Measurements from ENCODE around the gene IDE. TPM values are rescaled to one million over a fixed set of nuclear protein-coding genes. Genes with fewer than 3 reads are reported as not detected.

The IDE gene
- total RNA-seq, 1 experiment from 2014 or later, result 55.8 TPM

DNA sequence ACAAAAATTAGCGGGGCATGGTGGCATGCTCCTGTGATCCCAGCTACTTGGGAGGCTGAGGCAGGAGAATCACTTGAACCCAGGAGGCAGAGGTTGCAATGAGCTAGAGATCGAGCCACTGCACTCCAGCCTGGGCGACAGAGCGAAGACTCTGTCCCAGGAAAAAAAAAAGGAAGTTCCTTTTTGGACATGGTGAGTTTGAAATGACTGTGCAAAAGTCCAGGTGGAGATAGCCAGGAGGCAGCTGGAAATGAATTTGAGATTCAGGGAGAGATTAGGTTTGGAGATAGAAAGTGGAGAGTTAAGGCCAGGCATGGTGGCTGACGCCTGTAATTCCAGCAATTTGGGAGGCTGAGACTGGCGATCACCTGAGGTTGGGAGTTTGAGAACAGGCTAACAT, 143.8 kb downstream of the IDE start:
- ATAC-seq (no peak), DNase-seq (ENCODE audit: low read depth, low spot score) (no peak)
- Histone ChIP-seq H3K36me3 (ENCODE audit: control insufficient read depth in 1 of 2, insufficient read depth in 2 of 2, low read length in 2 of 2) (no peaks in the 10 kb centered on the region), H3K4me1 (ENCODE audit: control insufficient read depth in 1 of 2, insufficient read depth in 2 of 2, low read length in 2 of 2) (no peaks in the 10 kb centered on the region), H3K9me3 (ENCODE audit: control insufficient read depth in 1 of 2, insufficient read depth in 1 of 2, low read depth in 1 of 2, low read length in 2 of 2) (no peaks in the 10 kb centered on the region), H4K20me1 (ENCODE audit: insufficient read depth) (no peaks in the 10 kb centered on the region), H3K79me2 (ENCODE audit: insufficient read depth, low read length) (no peaks in the 10 kb centered on the region), H3K4me2 (ENCODE audit: low read length) (no peak overlapping the region), H2AFZ (ENCODE audit: low read depth, low read length, poor library complexity, severe bottlenecking) (no peak overlapping the region), H3K9me2 (ENCODE audit: insufficient read depth) (no peaks in the 10 kb centered on the region), H3K9ac (ENCODE audit: low read length) (no peak overlapping the region), H3K4me3 (replicated peaks in 1 of 2; ENCODE audit: low read depth in 1 of 2, low read length in 2 of 2) (no peak overlapping the region), H3K27me3 (ENCODE audit: insufficient read depth, low read length) (no peaks in the 10 kb centered on the region), H3K27ac (ENCODE audit: low read depth, low read length) (no peak overlapping the region)
- ChIA-PET POLR2A (no interaction called here), RAD21 (ENCODE audit: low non-redundant PET in 1 of 2, low total read pairs in 2 of 2, uncharacterized antibody in 2 of 2, unreplicated experiment in 2 of 2) (no interaction called here), CTCF (no interaction called here)
- intact Hi-C loops (cut with micrococcal nuclease), result loop anchor here (5.0 kb wide), 1 partner anchor 213 kb away; no protein-coding TSS in a partner anchor
- no peak for TF ChIP-seq RAD21 (IDR thresholded peaks at IDR 0.05; ENCODE audit: low read depth)
- TF ChIP-seq, protein P1, sequence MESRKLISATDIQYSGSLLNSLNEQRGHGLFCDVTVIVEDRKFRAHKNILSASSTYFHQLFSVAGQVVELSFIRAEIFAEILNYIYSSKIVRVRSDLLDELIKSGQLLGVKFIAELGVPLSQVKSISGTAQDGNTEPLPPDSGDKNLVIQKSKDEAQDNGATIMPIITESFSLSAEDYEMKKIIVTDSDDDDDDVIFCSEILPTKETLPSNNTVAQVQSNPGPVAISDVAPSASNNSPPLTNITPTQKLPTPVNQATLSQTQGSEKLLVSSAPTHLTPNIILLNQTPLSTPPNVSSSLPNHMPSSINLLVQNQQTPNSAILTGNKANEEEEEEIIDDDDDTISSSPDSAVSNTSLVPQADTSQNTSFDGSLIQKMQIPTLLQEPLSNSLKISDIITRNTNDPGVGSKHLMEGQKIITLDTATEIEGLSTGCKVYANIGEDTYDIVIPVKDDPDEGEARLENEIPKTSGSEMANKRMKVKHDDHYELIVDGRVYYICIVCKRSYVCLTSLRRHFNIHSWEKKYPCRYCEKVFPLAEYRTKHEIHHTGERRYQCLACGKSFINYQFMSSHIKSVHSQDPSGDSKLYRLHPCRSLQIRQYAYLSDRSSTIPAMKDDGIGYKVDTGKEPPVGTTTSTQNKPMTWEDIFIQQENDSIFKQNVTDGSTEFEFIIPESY (IDR thresholded peaks at IDR 0.05; ENCODE audit: extremely low read depth, insufficient replicate concordance, low read length), result no peak
- no peak for TF ChIP-seq ELF1 (IDR thresholded peaks at IDR 0.05; ENCODE audit: borderline replicate concordance, low read depth)
- TF ChIP-seq EZH2 (IDR thresholded peaks at IDR 0.05), result no peak
- TF ChIP-seq SRF (IDR thresholded peaks at IDR 0.05; ENCODE audit: low read depth), result no peak
- no peak for TF ChIP-seq ZNF274 (IDR thresholded peaks at IDR 0.05; ENCODE audit: low read depth, low read length)
- TF ChIP-seq, protein P2, sequence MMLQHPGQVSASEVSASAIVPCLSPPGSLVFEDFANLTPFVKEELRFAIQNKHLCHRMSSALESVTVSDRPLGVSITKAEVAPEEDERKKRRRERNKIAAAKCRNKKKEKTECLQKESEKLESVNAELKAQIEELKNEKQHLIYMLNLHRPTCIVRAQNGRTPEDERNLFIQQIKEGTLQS (IDR thresholded peaks at IDR 0.05), result no peak
- TF ChIP-seq TCF7L2 (IDR thresholded peaks at IDR 0.05; ENCODE audit: borderline replicate concordance, extremely low read depth, insufficient read depth, insufficient read length), result no peak
- no peak for TF ChIP-seq YY1 (IDR thresholded peaks at IDR 0.05; ENCODE audit: extremely low read depth, insufficient replicate concordance, low read depth, low read length)
- TF ChIP-seq SP1 (IDR thresholded peaks at IDR 0.05; ENCODE audit: low read depth), result no peak
- TF ChIP-seq, protein P3, sequence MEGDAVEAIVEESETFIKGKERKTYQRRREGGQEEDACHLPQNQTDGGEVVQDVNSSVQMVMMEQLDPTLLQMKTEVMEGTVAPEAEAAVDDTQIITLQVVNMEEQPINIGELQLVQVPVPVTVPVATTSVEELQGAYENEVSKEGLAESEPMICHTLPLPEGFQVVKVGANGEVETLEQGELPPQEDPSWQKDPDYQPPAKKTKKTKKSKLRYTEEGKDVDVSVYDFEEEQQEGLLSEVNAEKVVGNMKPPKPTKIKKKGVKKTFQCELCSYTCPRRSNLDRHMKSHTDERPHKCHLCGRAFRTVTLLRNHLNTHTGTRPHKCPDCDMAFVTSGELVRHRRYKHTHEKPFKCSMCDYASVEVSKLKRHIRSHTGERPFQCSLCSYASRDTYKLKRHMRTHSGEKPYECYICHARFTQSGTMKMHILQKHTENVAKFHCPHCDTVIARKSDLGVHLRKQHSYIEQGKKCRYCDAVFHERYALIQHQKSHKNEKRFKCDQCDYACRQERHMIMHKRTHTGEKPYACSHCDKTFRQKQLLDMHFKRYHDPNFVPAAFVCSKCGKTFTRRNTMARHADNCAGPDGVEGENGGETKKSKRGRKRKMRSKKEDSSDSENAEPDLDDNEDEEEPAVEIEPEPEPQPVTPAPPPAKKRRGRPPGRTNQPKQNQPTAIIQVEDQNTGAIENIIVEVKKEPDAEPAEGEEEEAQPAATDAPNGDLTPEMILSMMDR (IDR thresholded peaks at IDR 0.05 in 2 of 3, conservative IDR thresholded peaks at IDR 0.05 in 1 of 3; ENCODE audit: borderline replicate concordance in 1 of 3, insufficient read depth in 1 of 3, low read depth in 2 of 3, low read length in 2 of 3), result no peak
- TF ChIP-seq JUND (IDR thresholded peaks at IDR 0.05), result no peak
- TF ChIP-seq EZH2phosphoT487 (IDR thresholded peaks at IDR 0.05; ENCODE audit: borderline replicate concordance), result no peak
- no peak for TF ChIP-seq CEBPB (IDR thresholded peaks at IDR 0.05; ENCODE audit: low read depth)
- TF ChIP-seq, protein P4, sequence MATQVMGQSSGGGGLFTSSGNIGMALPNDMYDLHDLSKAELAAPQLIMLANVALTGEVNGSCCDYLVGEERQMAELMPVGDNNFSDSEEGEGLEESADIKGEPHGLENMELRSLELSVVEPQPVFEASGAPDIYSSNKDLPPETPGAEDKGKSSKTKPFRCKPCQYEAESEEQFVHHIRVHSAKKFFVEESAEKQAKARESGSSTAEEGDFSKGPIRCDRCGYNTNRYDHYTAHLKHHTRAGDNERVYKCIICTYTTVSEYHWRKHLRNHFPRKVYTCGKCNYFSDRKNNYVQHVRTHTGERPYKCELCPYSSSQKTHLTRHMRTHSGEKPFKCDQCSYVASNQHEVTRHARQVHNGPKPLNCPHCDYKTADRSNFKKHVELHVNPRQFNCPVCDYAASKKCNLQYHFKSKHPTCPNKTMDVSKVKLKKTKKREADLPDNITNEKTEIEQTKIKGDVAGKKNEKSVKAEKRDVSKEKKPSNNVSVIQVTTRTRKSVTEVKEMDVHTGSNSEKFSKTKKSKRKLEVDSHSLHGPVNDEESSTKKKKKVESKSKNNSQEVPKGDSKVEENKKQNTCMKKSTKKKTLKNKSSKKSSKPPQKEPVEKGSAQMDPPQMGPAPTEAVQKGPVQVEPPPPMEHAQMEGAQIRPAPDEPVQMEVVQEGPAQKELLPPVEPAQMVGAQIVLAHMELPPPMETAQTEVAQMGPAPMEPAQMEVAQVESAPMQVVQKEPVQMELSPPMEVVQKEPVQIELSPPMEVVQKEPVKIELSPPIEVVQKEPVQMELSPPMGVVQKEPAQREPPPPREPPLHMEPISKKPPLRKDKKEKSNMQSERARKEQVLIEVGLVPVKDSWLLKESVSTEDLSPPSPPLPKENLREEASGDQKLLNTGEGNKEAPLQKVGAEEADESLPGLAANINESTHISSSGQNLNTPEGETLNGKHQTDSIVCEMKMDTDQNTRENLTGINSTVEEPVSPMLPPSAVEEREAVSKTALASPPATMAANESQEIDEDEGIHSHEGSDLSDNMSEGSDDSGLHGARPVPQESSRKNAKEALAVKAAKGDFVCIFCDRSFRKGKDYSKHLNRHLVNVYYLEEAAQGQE (IDR thresholded peaks at IDR 0.05; ENCODE audit: low read depth), result no peak
- TF ChIP-seq CBX3 (IDR thresholded peaks at IDR 0.05; ENCODE audit: low read depth), result no peak
- TF ChIP-seq, protein P5, sequence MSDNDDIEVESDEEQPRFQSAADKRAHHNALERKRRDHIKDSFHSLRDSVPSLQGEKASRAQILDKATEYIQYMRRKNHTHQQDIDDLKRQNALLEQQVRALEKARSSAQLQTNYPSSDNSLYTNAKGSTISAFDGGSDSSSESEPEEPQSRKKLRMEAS (IDR thresholded peaks at IDR 0.05), result no peak
- BruUV-seq (replicated peaks), result no TSS peak
